ENCODE data around the gene BCL11A. TPM values are rescaled to one million over a fixed set of nuclear protein-coding genes. Genes with fewer than 3 reads are reported as not detected.

BCL11A gene
- polyA plus RNA-seq, 4 donors = 11.7 to 15.6 (median 13.8) TPM

DNA sequence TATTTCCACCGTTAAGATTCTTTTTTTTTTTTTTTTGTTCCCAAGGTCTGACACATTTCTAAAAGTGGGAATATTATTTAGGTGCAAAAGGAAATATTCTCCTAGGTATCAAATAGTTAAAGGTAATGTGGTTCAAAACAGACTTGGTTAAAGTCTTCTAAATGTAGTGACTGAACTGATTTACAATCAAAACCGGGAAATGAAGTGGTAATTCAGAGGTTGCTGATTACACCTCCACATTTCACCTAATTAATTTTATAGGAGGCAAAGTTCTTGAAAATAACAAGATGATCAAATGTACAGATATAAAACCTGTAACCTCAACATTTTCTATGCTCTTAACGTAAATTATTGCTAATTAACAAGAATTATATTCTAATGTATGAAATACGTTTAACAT lies 5.1 kb downstream of the BCL11A start:
- DNase-seq (ENCODE audit: low read depth in 4 of 4, low spot score in 2 of 4) = no peak

DNA sequence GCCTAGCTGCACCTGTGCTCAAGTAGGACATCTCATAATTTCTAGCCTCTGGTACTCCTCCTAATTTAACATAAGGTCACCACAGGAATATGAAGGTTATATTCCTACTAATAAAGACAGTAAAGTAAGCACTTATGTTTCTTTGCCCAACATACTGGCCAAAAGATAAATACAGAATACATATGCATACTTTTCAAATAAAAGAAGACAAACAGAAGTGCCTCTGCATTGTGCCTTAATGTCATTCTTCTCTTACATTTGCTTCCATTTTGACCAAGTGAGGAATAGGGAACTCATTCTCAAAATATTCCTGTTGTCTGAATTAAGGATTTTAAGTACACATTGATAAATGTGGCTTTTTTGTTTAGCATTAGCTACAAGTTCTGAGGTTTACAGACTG lies 5.6 kb downstream of the BCL11A start:
- DNase-seq (ENCODE audit: low read depth in 4 of 4, low spot score in 2 of 4) = no peak

DNA sequence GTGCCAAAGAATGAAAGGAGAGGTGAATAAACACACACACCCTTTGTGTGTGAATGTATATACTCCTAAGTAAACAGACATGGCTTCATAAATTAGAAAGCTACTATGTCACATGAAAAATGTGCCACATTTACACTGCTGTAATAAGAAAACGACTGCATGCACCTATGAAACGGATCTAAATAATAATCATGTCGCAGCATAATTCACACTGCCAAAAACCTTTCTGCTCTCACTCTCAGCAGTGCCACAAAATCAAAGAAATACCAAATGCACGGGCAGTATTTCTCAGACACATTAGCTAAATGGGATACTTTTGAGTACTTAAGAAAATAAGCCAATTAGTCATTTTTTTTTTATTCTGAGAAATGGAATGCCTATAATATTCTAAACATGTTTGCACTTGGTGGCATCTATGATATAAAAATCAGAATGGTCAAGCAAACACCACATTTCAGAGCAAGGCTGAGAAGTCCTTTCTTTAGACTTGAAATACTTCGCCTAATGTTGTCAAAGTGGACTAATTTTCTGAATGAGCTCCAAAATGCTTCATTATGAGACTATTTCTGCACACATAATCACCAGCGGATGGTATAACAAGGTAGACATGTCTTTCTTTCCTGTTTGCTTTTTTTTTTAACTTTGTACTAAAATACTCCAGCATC lies 6.6 kb downstream of the BCL11A start:
- no peak for DNase-seq (ENCODE audit: low read depth in 4 of 4, low spot score in 2 of 4)

DNA sequence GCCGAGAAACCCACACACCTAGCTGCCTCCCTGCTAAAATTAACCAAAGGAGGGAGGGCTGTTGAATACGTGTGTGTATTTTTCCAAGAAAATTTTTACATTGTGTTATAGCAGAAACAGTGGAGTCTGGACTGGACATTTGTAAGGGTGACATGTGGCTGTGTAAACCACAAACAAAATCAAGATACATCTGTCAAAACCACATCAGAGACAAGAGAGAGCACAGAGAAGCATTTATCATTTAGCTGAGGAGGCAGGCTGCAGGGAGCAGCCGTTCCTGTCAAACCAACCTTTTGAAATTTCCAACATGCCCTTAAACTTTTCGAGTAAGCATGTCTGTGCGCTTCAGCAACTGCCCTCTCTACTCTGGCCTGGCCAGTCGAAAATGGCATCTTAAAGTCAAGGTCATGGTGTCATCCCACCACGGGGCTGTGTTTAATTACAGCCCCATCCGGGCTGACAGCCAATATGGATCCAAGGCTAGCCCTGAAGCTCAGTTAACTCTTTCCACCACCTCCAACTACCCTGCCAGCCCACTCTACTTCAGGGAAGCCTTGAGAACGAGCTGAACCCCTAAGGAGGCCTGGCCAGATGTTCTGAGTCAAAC lies 8.4 kb downstream of the BCL11A start:
- no peak for DNase-seq (ENCODE audit: low read depth in 4 of 4, low spot score in 2 of 4)

DNA sequence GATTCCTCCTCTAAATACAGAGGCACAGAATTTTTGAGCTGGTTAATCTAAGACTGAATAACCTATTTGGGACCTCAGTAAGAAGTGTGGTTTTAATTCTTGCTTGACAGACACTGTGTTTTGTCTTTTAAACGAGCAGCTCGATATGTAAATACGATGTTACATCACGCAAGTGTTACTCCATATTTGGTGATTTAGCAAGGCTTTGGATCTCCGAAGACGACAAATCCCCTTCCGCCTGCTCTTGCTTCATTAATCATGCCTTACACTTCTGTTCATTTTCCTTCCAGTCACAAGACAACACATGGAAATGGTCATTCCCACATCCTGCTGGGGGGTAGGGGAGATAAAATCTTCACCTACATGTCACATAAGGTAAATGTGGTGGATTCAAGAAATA lies 9.4 kb downstream of the BCL11A start:
- DNase-seq (ENCODE audit: low read depth in 4 of 4, low spot score in 2 of 4) = no peak

DNA sequence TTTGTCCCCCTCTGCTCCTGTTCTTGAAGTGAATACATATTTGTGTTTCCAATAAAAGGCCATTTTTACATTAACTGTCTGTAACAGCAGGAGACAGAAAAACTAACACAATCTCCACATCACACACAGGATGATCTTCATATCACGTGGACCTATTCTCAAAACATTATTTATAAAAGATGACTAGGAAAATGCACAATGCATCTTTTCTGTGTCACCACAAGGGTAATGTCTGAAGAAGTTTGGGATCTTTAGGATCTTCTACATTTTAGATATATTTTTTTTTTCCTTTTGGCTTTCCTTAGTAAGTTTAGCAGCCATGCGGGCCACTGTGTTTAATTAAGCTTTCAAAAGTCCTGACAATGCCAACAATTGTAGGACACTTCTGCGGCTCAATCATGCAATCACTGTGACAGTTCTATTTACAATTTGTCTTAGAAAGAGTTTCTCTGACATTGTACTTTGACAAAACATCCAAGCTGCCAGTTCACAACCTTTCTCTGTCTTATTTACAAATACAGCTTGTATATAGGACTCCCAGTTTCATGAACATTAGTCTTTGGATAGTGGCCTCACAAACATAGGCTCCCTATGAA lies 12.3 kb downstream of the BCL11A start:
- no peak for DNase-seq (ENCODE audit: low read depth in 4 of 4, low spot score in 2 of 4)

DNA sequence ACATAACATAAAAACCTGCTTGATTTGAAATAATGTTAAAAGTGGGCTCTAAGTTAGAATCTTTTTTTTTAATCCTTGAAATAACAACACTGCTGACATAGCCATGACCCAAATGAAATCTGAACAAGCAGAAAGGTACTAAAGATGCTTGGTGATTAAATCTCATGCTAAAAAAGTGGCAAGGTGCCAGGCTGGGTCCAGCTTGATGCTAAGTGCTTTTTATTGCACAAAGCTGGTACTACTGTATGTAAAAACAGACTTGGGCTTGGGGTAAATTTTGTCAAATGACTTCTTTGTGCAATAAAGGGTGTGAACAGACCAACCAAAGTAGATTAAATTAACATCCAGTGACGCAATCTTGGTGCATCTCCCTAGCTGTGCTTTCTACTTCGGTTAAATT lies 13.4 kb downstream of the BCL11A start:
- DNase-seq (ENCODE audit: low read depth in 4 of 4, low spot score in 2 of 4) = no peak

DNA sequence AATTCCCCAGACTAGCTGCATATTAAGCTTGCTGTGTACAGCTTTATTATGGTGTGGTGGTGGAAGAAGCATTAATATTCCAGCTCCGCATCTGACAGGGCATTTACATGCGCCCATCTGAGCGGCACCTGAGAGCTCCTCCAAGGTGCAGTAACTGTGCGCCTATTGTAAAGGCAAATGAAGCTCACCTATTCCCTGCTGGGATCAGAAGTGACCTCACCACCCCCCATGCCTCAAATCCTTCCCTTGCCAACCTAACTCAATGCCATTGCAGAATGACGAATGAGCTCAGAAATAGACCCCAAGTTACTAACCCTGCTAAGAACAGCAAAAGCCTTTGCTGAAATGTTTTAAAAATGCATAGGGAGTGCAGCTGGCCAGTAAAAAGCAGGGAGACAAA lies 14.3 kb downstream of the BCL11A start:
- no peak for DNase-seq (ENCODE audit: low read depth in 4 of 4, low spot score in 2 of 4)

DNA sequence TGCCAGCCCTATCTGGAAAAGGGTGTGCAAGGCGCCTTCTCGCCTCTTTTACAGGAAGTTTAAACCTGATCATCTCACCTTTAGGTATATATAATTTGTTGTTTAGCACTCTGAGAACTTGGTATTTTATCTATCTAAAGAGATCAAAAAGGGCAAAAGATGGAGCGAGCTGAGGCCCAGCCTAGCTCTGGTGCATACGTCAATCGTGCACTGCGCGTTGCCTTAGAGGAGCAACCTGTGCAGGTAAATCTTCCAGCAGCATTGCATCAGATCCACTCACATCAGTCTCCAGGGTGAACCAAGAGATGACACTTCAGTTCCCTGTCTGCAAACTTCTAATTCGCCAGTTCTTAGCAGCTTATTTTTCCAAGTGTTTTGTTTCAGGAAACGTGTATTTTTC lies 15.4 kb downstream of the BCL11A start:
- DNase-seq (ENCODE audit: low read depth in 4 of 4, low spot score in 2 of 4) = no peak

DNA sequence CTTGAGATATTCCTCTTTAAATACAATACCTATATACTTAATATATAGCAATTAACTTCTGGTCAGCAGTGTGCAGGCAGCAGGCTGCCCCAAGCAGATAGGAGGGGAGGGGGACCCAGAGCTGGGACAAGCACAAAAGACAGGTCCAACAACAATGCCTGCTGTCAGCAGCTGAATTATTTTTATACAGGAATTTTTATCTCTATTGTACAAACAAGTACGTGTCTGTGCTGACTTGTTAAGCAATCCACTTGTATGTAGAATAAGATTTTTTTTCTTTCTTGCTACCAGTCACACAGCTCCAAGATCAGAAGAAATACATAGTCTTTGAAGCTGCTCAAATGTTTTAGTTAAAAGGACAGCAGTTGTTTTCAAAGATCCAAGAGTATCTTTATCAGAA lies 16.7 kb downstream of the BCL11A start:
- no peak for DNase-seq (ENCODE audit: low read depth in 4 of 4, low spot score in 2 of 4)

DNA sequence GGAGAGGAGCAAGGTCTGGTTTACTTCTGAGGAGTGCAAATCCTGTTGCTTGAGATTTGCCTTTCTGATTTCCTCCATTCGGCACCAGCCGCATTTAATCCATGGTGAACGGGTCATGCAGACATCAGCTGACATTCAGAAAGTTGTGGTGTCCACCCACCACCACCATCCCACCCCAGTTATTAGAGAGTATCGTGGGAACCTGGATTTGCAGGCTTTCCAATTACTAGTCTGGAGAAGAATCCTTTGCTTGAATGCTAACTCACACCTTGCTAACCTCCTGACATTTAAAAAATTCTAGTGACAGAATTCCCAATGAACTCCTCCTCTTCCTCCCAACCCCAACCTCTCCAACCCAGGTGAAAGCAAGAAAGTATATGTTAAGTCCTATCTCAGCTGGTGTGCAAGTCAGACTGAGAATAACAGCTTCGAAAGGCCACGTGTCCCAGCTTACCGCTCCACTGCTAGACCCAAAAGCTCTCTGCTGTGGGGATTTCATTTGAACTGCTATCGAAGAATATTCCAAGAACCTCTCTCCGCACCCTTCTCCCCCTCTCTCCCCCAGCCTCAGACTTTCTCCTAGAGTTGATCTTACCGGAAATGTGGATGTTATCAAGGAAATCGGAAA lies 17.7 kb downstream of the BCL11A start:
- no peak for DNase-seq (ENCODE audit: low read depth in 4 of 4, low spot score in 2 of 4)

DNA sequence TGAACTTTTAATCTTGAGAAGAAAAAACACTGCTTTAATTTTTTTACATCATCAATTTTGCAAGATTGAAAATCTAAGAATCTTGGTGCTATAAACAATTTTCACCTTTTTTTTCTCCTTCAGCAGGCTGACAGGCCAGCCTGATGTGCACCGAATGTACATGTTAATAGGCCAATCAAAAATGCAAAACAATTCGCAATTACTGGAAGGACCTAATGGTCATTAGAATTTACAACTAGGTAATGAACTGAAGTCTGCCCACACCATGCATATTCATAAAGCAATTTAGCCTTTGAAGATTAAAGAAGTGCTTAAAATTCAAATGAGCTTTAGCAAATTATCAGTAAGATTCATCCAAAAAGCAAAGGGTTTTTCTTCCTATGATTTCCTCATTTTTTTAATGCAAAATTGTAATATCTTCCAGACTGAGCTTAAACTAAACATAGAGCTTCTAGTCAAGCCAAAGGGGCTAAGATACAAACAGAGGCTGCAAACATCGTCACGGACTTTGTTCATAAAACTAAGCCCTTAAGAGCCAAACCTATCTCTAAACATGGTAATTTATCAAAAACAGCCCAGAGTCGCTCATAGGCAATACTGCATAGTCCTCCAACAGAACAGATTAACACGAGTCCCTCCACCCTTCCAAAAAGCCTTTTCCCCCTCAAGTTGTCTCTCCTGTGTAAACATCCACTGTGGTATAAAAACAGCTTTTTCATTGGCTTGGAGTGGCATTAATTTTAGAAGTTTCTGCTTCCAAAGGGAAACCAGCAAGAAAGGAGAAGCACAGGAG lies 18.4 kb downstream of the BCL11A start:
- DNase-seq (ENCODE audit: low read depth in 4 of 4, low spot score in 2 of 4) = no peak

DNA sequence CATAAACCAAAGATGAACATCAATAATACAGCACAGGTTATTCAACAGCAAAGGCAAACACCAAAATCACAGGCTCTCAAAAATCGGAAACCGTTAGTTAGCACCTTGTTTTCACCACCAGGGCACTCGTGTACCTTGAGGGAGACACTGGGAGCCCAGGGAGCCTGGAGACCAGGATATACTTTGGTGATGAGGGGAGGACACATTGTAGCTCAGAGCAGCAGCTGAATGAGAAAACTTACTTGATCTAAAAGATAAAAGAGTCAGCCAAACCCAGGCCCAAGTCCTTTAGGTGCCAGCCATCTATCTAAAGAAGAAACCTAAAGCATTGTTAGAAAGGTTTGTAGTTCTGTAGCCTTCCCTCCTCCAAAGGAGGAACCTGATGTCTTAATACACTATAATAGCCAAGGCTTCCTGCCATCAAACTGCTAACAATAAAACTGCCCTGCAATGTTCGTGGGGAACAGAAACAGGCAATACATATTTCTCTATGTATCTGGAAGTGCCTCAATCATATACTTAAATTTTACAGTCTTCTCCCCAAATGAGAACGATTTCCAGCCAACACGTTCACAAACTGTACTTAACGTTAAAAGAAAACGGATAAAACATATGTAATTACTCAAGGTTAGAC lies 19.3 kb downstream of the BCL11A start:
- no peak for DNase-seq (ENCODE audit: low read depth in 4 of 4, low spot score in 2 of 4)

DNA sequence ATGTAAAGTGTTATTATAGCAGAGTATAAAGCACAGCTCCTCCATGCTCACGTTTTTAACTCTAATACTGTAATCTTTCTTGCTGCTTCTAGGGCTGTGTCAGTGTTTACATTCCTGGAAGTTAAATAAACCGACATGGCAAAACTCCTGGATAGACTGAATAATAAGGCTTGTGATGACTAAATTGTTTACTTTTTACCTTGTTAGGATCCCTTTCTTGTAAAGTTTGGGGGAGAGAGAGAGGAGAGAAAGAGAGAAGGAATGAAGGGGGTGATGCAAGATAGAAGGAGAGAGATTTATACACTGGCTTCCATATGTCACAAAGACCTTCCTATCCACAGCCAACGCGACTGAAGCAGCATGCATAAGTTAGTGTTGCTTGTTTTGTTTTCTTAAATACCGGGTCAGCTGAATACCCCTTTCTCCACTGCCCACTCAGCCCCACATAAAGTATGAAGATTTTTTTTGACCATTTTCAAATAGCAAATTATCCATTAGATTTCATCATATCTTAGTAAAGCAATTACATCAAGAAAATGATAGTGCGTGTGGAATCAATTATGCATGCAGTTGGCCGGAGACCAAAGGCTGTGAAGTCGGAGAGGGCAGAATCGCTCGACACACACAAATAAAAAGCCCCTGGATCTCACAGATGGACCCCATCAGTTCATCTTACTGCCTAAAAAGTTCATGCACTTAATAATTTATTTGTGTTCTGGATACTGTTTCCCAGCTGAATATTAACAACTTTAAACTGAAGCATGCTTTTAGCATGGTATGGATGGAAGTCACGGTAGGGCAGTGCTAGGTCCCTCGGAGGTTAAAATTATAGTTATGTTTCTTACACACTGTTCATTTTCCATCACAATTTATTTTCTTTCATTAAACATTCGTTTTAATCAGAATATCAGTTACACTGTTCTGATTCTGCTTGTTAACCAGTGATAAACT lies 20.1 kb downstream of the BCL11A start:
- DNase-seq (ENCODE audit: low read depth in 4 of 4, low spot score in 2 of 4) = no peak

DNA sequence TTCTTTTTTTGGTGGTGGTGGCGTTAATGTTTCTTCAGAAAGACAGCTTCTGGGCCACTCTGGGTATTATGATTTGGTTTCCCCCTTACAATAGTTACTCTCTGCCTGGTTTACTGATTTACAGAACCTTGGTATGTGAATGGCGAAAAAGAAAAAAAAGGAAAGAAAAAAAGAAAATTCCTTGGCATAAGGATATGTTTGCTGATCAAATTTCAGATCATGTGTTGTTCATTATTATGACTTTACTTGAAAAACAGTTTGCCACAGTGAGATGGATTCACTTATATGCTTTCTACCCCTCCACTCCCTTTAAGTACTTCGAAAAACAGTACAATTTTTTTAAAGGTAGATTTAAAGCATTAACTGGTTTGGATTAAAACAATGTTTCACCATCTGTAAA lies 21.0 kb downstream of the BCL11A start:
- DNase-seq (ENCODE audit: low read depth in 4 of 4, low spot score in 2 of 4) = no peak

DNA sequence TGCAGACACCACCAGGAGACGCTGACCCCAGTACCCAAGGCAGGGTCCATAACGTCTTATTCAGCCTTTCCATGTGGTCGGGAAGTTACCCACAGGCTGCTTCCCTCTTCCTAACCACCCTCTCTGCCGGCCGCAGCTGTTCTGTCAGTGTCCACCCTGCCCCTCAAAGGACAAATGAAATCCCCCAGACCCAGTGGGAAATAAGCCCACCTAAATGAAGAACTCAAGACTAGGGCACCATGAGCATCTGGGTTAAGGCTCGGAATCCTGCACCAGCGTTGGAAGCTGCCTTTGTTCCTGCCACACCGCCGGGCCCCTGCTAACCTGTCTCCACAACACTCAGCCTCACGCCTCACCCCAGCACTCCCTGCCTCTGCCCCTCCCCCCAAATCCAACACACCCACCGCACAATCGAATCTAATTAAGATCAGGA lies 21.7 kb downstream of the BCL11A start:
- no peak for DNase-seq (ENCODE audit: low read depth in 4 of 4, low spot score in 2 of 4)

DNA sequence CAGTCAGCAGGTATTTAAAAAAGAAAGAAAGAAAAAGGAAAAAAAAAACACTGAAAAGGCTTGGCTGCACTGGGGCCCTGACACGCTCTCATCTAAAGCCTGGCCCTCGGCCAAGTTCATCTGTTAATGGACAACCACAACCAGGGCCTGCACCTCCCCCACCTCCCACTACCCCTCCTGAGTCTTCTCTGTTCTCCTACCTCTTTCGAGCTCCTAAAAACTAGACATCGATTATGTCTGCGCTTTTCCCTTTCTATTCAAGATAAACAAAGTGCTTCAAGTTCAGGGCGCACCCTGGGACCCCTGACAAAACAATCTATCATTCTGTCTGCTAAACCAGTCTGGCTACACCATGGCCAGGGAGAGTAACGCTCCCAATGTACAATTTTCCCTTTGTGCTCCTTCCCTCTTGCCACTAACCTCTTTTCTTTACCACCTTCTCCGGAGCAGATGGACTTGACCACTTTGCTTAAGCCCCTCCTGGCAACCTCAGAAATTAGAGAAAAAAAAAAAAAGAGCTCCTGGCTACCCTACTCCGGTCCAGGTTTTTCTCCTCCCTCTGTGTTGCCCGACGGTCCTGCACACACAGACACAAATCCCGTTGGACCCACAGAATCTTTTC lies 22.7 kb downstream of the BCL11A start:
- DNase-seq (ENCODE audit: low read depth in 4 of 4, low spot score in 2 of 4) = peak in 1 of 4 donors; percentile 87

DNA sequence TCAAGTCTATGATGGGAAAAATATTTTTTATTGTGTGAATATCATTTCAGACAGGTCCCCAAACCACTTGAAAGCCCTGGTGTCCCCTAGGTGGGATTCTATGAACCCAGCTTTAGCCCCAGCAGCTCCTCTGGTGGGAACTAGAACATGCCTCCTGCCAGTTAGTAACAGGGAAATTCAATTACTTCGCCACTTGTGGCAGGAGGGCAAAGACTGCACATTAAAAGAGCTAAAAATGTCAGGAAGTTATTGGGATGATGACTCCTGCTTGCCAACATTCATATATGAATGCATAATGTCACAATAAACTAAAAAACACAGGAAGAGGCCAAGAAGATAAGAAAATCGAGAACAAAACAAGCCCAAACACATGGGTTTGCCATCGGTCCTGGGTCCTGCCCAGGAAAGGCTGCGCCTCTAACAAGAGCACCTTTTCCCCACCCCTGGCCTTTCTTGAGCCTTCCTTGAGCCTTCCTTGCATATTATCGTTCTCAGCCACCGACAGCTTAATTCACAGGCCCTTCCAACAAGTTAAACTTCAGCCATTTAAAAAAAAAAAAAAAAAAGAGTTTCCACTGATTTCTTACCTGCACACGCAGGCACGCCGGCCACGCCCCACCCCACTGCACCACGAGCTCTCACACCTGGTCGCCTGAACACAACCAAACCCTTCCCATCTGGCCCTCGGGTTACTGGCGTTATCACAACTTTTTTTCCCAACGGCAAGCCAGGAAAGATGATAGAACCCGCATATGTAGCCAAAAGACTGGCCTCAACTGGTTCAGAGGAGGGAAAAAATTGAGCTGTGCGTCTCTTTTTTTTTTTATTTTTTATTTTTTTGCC lies 23.4 kb downstream of the BCL11A start:
- DNase-seq (ENCODE audit: low read depth in 4 of 4, low spot score in 2 of 4) = no peak
